ENCODE measurements around the gene ARHGAP32.

Gene ARHGAP32

DNA sequence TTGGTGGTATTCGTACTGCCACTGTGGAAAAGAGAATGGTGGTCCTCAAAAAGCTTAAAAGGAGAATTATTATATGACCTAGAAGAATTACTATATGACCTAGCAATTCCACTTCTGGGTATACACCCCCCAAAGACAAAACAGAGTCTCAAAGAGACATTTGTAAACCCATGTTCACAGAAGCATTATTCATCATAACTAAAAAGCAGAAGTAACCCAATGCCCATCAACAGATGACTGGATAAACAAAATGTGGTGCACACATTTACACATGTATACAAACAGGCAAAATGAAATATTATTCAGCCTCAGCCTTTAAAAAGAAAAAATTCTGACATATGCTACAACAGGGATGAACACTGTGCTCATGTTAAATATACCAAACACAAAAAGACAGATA, 89.4 kb downstream of the ARHGAP32 start:
- DNase-seq, result no peak

DNA sequence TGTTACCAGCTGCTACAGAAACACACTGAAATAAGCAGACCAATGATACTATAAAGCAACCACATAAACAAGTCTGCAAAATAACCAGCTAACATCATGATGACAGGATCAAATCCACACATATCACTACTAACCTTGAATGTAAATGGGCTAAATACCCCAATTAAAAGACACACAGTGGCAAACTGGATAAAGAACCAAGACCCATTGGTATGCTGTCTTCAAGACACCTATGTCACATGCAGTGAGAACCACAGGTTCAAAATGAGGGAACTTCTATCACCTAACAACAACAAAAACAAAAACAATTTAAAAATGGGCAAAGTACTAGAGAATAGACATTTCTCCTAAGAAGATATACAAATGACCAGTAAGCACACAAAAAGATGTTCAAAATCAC, 89.9 kb downstream of the ARHGAP32 start:
- no peak for DNase-seq

DNA sequence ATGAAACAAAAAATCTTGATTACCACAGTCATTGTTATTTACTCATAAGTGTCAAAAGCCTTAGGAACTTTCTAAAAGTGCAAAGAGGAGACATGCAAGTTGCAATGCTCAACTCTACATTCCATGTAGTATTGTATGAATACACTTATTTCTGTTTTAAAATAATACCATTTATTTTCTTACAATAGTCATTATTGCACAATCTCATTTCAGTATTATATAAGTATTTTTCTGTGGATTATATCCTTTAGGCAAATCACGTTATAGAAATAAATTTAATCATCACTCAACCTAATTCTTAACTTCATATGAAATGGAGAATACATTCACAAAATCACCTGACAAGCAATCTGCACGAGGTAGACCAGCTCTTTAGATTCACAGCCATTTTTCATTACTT, 98.8 kb downstream of the ARHGAP32 start:
- DNase-seq, result no peak

DNA sequence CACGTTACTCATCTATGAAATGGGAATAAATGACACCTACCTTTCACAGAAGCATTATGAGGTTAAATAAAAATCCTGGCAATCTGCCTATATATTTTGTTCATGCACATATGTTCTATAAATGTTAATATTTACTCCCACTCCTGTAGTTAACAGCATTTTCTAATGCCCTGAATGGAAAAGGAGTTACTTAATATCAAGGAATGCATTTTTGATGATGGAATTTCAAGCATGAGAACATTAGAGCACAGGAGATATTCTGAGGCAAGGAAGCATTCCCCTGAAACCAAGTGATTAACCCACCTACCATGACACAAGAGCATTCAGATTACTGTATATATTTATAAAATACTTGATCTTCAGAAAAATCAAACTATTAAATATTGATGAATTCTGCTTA, 102.1 kb downstream of the ARHGAP32 start:
- DNase-seq, result no peak

DNA sequence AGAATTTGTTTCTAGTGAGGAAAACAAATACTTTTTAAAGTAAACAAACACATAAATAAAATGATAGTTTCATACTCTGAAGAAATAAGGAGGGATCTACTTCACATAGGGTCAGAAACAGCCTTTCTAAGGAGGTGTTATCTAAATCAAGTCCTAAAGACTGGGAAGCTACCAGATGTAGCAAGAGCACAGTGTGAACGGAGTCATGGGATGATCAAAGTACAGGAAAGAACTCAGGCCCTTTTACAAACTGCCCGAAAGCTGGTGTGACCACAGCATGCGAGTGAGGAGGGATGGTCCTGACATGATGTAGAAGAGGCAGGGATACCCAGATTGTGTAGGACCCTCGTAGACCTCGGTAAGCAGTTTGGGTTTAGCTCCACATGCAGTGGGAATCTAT, 102.8 kb downstream of the ARHGAP32 start:
- no peak for DNase-seq

DNA sequence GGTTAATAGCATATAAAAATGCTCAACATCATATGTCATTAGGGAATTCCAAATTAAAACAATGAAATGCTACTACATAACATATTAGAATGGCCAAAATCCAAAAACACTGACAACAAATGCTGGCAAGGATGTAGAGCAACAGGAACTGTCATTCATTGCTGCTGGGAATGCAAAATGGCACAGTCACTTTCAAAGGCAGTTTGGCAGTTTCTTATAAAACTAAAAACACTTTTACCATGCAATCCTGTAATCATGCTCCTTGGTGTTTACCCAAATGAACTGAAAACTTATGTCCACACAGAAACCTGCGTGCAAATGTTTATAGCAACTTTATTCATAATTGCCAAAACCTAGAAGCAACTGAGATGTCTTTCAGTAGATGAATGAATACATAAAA, 105.1 kb downstream of the ARHGAP32 start:
- no peak for DNase-seq

DNA sequence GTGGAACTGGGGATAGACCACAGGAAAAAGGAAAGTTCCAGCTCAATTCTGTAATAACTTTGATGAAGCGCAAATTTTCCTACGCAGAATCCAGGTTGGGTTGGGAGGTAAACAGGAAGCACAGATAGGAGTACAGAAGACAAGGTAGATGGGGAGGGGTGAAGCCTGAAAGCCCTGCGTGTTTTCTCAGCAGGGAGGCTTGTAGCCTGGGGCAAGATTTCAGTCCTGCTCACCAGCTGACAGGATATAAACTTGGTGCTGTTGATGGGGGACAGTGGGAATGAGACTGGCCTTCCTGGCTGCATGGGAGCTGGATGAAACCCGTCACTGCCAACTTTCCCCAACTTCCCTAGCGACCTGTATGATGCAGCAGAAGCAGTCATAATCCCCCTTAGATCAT, 114.9 kb downstream of the ARHGAP32 start:
- DNase-seq, result peak in 2 of 3 experiments; percentile 42 to 73

DNA sequence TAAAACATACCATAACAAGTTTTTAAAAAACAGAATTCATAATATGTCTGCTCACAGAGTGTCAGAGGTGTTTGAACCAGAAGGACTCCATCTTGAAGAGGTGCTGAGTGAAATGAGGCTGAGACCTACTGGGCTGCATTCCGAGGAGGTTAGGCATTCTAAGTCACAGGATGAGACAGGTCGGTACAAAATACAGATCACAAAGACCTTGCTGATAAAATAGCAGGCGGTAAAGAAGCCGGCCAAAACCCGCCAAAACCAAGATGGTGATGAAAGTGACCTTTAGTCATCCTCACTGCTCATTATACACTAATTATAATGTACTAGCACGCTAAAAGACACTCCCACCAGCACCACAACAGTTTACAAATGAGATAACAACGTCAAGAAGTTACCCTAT, 116.4 kb downstream of the ARHGAP32 start:
- no peak for DNase-seq

DNA sequence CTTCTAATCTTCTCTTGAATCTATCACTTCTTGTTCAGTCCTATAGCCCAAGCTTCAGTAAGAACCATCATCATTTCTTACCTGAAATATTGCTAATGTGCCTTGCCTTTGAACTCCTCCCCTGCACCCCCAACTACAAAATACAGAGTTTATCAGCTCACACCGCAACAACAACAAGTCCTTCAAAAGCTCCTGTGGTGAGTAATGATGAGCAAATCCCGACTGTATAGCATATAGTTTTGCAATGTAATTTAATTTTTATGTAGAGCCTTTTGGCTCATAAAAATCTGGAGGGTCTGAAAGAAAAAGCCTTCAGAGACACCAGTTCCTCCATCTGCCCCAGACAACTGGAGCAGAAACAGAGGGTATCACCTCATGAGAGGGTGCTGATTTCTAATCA, 124.7 kb downstream of the ARHGAP32 start:
- DNase-seq, result no peak

DNA sequence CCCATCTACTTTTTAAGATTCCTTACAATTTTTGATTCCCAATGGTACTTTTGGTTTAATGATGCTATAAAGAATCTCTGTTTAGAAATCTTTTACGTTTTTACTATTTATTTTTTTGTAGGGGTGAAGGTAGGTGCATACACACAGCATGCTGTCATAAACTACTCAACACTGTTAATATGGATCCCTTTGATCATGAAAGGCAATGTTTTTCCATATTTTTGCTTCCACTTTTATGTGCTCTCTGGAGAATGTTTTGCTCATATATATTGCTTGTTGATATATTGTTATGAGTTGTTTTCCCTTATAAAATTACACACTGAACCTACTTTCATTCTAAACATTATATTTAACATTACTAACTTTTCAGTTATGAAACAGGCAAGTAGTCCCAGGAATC, 125.9 kb downstream of the ARHGAP32 start:
- no peak for DNase-seq

DNA sequence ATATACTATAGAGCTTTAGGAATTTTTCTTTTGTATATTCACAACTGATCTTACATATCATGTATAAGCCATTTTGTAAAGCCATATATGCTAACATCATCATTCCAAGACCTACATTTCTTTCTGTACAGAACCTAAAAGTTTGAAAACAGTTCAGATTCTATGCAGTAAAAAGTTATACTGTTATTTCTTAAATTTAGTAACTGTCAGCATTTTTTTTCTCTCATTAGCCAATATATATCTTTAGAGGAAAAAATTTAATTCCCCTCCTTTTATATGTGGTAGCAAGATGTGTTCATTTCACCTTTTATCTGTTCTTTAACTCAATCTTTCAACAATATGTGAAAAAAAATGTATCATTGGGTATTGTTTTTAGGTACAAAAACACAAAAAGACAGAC, 129.0 kb downstream of the ARHGAP32 start:
- DNase-seq, result no peak

DNA sequence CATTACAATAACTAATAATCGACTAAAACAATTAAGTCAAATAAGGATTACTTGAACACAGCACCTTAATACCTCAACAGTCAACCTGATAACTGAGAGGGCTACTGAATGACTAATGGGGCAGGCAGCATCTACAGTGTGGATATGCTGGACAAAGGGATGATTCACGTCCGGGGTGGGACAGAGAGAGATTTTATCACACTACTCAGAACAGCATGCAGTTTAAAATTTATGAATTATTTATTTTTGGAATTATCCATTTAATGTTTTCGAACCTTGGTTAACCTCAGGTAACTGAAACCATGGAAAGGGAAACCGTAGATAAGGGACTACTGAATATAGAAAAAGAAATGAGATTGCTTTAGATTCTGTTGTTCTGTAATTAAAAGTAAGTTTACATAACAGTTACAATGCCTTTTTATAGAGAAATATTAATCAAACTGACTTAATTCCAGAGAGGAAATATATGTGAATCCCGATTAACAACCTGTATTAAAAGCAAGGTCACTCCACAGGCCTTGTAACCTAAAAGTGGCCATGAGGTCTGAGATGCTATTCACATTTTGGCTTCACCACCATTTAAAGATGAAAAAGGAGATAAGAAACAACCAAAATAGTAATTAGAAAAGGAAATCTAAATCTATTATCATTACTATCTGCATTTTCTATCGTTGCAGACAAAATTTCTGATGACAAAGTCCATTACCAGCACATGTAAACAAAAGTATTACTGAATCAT, 130.5 kb downstream of the ARHGAP32 start:
- DNase-seq, result no peak

DNA sequence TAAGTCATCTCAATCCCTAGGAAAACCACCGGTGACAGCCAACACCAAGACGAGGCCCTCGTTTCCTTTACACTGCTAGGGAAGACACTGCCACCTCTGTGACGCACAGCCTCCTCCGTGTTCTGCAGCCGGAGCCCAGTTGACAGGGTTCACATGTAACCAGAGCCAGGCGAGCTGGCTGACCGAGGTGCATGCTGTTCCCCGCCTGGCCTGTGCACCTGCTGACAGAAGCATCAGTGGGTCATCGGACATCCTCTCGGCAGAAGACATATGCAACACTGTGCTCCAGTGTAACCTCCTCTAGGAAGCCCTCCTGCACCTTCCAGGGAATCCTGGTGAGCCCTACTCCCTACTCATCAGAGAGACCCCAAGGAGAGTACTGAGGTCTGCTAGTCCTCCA, 135.2 kb downstream of the ARHGAP32 start:
- DNase-seq, result no peak

DNA sequence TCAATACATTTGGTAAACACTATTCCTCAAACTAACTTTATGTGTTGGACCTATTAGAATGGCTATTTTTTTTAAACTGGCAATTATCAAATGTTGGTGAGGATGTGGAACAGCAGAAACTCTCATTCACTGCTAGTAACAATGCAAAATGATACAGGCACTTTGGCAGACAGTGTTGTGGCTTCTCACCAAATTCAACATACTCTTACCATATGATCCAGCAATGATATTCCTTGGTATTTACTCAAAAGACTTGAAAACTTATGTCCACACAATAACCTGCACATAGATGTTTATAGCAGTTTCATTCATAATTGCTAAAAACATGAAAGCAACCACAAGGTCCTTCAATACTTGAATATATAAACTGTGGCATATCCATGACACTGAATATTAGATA, 136.9 kb downstream of the ARHGAP32 start:
- DNase-seq, result no peak

DNA sequence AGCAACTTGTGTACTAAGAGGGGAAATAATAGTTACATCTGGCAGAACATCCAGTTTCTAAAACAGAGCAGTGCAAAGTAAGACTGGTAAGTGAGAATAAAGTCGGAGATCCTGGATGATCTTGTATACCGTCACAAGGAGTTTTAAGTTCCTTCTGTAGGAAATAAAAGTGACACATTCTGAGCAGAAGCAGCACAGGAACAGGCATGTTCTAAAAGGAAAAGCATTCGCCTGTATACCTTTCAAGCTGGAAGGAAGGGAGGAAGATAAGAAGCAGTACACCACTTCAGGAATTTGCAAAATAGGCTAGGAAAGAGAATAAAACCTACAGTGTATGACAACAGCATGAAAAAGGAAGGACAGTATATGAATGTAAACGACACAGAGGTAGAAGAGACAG, 143.2 kb downstream of the ARHGAP32 start:
- no peak for DNase-seq

DNA sequence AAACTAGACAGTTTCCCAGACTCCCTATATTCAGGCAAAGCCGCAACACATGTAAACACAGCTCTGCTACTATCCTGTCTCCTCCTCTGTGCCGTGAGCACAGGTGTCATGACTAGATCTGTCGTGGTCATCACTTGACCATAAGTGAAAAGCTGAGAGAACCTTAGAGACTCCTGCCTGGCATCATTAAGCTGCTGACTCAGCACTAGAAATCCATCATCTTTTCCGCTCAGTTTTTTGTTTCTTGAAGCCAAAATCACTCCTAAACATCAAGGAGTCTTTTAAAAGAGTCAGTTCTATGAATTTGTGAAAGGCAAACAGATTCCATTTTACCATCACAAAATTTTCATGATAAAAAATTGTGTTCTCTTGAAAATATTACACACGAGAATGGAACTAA, 147.0 kb downstream of the ARHGAP32 start:
- no peak for DNase-seq

DNA sequence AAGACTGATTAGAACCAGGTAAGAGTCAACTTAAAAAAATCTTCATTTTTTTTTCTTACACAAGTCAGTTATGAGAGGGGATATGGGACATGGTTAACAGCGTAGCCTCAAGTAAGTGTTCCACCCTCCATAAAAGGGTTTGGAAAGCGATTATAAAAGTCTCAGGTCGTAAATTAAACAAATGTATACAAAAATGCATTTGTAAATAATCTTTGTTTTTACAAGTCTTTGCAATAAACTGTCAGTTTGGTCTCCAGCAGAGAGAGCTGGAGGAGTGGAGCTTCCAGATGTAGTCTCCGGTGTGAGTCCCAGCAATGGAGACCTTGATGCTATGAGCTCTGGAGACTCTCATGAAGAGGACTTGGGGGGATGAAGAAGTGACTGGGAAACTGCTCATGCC, 149.6 kb downstream of the ARHGAP32 start:
- DNase-seq, result no peak

DNA sequence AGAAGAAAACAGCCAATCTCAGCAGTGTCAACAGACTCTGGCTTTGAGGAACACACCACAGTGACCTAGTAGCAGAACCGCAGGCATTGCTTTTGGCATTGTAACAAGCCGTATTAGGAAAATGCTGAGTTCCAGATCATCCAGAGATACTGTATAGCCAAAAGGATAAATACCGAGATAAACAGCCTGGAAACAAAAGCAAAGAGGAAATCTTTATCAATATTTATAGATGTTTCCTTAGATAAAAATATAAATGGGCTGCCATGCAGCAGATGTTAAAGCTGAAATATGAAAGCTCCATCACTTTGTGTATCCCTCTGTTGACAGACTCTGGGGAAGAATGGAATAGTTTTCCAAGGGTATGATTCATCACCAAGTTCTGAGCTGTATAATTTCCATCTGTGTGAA, 150.5 kb downstream of the ARHGAP32 start:
- no peak for DNase-seq

DNA sequence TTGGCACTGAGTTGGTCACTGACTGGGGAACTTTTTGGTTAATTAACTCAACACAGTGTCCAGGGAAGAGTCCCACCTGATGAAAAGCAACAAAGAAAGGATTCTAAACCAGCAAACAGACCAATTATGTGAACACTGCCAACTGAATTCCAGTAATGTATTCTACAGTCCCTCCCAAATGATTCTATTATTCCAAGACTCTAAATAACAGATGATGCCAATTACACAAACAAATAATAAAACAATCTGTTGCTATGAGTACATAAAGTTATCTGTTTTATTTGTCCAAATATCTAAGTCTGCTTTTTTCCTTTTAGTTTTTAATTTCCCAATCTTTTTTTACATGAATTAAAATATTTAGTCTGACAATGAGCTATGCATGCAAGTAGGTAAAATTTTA, 151.2 kb downstream of the ARHGAP32 start:
- DNase-seq, result no peak

DNA sequence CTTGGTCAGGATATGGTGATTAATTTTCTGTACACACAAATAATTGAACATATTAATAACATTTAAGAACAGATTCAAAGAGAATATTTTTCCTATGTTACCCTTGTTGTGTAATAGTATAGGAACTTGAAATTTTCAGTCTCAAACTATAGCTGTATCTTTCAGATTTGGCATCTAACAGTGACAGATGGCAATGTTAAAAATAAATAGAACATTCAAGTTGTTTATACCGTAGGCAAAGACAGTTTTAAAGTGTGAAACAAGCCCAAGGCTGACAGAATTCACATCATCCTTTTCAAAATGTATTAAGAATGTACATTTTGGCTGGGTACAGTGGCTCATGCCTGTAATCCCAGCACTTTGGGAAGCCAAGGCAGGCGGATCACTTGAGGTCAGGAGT, 156.9 kb downstream of the ARHGAP32 start:
- DNase-seq, result no peak

DNA sequence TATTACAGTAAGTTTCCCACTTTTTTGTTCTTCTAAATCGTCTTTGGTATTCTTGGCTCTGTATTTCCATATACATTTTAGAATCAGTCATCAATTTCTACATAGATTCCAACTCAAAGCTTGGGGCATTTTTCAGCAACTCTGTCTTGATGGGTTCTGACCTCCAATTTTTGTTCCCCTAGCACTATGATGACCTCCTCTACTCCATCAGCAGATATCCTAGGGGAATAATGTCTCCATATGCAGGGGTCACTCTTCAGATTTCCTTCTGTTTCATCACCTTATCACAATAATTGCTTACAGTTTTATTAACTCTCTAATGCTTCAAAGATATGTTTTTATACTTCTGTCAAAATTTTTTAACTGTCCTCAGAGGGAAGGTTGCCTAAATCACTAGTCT, 158.1 kb downstream of the ARHGAP32 start:
- DNase-seq, result no peak

DNA sequence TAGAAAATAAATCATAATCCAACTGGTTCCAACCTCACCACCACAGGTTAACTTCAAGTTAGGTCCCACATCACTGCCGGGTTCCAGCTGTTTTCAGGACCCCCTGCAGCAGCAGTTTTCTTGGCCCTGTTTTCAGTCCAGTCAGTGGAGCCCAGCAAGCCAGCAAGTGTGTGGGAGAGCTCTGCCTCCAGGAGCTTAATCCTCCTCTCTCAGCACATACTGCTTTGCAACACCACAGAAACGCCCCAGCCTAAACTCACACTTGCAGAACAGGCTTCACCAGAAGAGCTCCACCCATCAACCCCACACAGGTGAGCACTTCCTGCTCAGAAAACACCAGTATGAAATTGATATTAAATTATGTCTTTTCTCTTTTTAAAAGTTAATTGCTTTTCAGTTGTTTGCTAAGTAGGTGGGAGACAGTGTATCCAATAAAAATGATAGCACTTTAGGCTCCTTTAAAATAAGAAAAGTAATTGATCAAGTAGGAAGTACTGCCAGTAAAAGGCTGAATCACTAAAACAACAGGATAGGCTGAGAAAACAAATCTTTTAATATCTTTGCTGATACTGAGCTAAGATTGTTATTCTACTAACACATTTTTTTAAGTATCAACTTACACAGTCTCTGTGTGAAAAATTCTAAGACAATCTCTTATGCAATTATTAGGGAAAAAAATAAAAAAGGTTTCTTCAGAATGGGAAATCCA, 168.0 kb downstream of the ARHGAP32 start:
- peak in 2 of 3 experiments; percentile 38 to 78 for DNase-seq

DNA sequence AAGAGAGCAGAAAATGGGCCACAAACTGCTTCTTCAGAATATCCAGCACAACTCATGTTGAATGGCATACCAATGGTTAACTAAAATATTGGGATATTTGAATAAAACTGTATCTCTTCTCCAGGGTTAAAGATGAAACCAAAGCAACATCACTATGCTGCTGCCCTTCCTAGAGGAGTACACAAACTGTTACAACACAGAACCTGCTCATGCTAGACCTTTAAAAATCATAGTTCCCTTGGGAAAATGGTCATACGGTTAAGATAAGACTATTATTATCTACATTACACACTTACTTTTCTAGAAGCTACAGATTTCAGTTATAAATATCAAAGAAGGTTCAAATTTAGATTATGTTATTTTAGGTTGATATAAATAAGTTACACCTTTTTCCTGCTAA, 170.8 kb downstream of the ARHGAP32 start:
- DNase-seq, result no peak

DNA sequence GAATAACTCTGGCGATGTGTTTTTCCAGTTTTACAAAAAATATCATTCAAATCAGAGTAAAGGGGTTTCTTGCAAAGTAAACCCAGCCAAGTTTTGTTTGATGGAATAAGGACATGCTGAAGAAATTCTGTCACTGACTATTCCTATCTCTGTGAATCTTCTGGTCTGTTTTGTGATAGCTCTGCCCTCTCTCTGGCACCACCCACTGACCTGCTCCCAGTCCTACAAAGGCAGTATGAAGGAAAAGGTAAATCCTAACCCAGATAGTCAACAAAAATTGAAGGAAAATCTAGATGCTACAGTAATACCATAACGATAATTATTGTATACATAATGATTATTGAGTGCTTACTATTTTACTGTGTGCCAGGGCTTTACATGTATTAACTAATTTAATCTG, 173.1 kb downstream of the ARHGAP32 start:
- no peak for DNase-seq

DNA sequence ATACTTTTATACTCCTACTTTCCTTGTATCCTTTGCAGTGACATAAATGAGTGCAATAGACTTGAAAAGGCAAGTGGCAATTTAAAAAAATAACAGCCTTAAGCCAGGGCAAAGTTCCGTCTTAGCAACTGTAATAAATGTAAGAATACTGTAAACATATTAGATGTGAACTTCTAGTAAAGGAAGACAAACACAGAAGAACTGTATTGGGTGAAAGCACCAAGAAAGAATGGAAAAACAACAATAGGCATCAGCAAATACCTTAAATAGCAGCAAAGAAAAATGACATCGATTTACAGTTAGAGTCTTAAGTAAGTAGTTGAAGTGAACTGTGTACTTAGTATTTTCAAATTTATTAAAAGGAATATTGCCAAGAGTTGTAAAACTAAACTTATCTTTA, 174.0 kb downstream of the ARHGAP32 start:
- DNase-seq, result no peak

Measured in NCI-H1417 (cell line).